T-helper 1 cell treated with Interleukin-12 subunit alpha and Interleukin-12 subunit beta and Interleukin-4 antibody, amounts not matched to agents 30 μg/mL and 1 μg/mL, for 36 hours (primary cell): ENCODE results near the gene AP3B2.

ENCODE experiments used
- H3K27ac Mint-ChIP-seq: one replicate; pipeline ENCODE4 v1.8.0; 2021; ENCODE audit warnings: mild to moderate bottlenecking, mixed read lengths
- H3K27me3 Mint-ChIP-seq: one replicate; pipeline ENCODE4 v1.8.0; 2021; ENCODE audit warnings: low read depth, mixed read lengths
- H3K36me3 Mint-ChIP-seq: one replicate; pipeline ENCODE4 v1.8.0; 2021; ENCODE audit warnings: low read depth, mixed read lengths
- H3K4me1 Mint-ChIP-seq: one replicate; pipeline ENCODE4 v1.8.0; 2021; ENCODE audit warnings: low read depth, mixed read lengths
- H3K4me3 Mint-ChIP-seq: one replicate; pipeline ENCODE4 v1.8.0; 2021; ENCODE audit warnings: mild to moderate bottlenecking, moderate library complexity, mixed read lengths
- H3K9me3 Mint-ChIP-seq: one replicate; pipeline ENCODE4 v1.8.0; 2021; ENCODE audit warnings: mixed read lengths

AP3B2 gene

GRCh38 chr15:82625136-82625535 lies 84.5 kb downstream of the AP3B2 start:
- Mint-ChIP-seq H3K27me3 (no peaks in the 10 kb centered on the region), H3K27ac (no peak overlapping the region), H3K4me3 (no peak overlapping the region), H3K36me3 (no peaks in the 10 kb centered on the region), H3K9me3 (no peaks in the 10 kb centered on the region), H3K4me1 (no peaks in the 10 kb centered on the region)

- Mint-ChIP-seq H3K4me1 (no peaks in the 10 kb centered on the region), H3K27me3 (no peaks in the 10 kb centered on the region), H3K27ac (no peak overlapping the region), H3K36me3 (no peaks in the 10 kb centered on the region), H3K4me3 (no peak overlapping the region), H3K9me3 (no peaks in the 10 kb centered on the region)
These were observed 85.2 kb downstream of the AP3B2 start for GRCh38 chr15:82624438-82624837.

- H3K9me3 Mint-ChIP-seq: no peaks in the 10 kb centered on the region
- H3K4me1 Mint-ChIP-seq: no peaks in the 10 kb centered on the region
- no peaks in the 10 kb centered on the region for H3K27me3 Mint-ChIP-seq
- H3K27ac Mint-ChIP-seq: no peak overlapping the region
- H3K36me3 Mint-ChIP-seq: no peaks in the 10 kb centered on the region
- H3K4me3 Mint-ChIP-seq: no peak overlapping the region
These were observed 85.7 kb downstream of the AP3B2 start for GRCh38 chr15:82624008-82624407.

DNA sequence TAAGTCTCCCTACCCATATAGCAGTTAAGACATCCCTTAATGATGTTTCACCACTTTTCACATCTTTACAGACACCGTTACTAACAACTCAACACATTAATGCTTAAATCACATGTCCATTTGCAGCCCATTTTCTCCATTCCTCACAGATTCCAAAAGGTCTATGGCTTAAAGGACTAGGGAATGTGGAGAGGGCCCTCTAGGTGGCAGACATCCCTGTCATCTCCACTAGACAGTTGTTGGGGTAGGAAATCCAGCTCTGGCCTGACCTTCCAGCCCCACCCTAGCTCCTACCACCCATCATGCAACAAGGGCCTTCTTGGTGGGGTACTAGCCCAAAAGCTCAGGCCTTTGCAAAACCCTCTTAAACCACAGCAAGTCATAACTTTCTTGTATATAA lies 87.7 kb downstream of the AP3B2 start:
- H3K9me3 Mint-ChIP-seq: no peaks in the 10 kb centered on the region
- H3K4me3 Mint-ChIP-seq: no peak overlapping the region
- H3K36me3 Mint-ChIP-seq: no peaks in the 10 kb centered on the region
- no peak overlapping the region for H3K27ac Mint-ChIP-seq
- peaks cover 4% of the 10 kb centered on the region for H3K27me3 Mint-ChIP-seq
- no peaks in the 10 kb centered on the region for H3K4me1 Mint-ChIP-seq

- no peaks in the 10 kb centered on the region for H3K9me3 Mint-ChIP-seq
- peaks cover 13% of the 10 kb centered on the region for H3K27me3 Mint-ChIP-seq
- H3K36me3 Mint-ChIP-seq: no peaks in the 10 kb centered on the region
- no peak overlapping the region for H3K27ac Mint-ChIP-seq
- no peaks in the 10 kb centered on the region for H3K4me1 Mint-ChIP-seq
- no peak overlapping the region for H3K4me3 Mint-ChIP-seq
These were observed 95.9 kb downstream of the AP3B2 start for GRCh38 chr15:82613747-82614146.

- H3K4me3 Mint-ChIP-seq: no peak overlapping the region
- H3K4me1 Mint-ChIP-seq: no peaks in the 10 kb centered on the region
- H3K27ac Mint-ChIP-seq: no peak overlapping the region
- H3K36me3 Mint-ChIP-seq: no peaks in the 10 kb centered on the region
- no peaks in the 10 kb centered on the region for H3K9me3 Mint-ChIP-seq
- peaks cover 9% of the 10 kb centered on the region for H3K27me3 Mint-ChIP-seq
These were observed 98.3 kb downstream of the AP3B2 start for GRCh38 chr15:82611348-82611747.
